ENCODE results near the gene FBN1.

The FBN1 gene

DNA sequence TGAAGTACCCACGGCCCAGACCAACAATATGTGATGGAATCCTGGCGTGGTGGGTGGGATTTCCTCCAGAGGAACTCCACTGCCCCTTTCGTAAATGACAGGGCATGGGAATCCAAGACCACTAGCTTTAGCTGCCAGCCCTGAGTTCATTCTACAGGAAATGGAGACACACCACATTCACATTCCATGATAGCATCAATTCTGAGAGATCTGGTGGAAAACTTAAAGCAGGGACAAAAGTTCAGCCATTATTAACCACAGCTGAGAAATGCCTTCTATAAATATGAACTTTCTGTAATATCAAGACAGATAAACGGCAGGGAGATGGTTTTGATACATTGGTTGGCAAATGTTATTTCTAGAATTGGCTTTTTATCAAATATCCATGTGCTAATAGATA, 98.2 kb downstream of the FBN1 start:
- no peak for DNase-seq

GRCh38 chr15:48546296-48546695, 99.2 kb downstream of the FBN1 start:
- DNase-seq, result no peak

- DNase-seq, result no peak
Observed at GRCh38 chr15:48544778-48545177, 100.7 kb downstream of the FBN1 start.

- DNase-seq, result no peak
Observed at GRCh38 chr15:48541341-48542278, 103.9 kb downstream of the FBN1 start.

DNA sequence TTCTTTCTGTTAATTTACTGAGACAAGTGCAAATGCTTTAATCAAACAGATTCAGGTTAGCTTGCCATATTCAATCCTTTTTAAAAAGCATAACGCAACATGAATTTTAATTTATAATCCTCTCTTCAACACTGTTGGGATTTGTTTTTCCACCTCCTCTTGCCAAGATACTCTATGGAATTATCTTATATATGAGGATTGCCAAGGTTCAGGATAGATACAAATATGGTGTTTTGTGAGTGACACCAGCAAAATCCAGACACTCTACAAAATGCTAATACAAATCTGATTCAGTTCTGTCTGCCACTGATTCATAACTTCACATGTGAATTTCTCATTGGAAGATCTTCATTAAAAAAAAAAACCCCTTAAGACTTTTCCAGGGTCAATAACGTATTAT, 104.8 kb downstream of the FBN1 start:
- no peak for DNase-seq

- DNase-seq, result no peak
Observed at GRCh38 chr15:48538941-48539340, 106.6 kb downstream of the FBN1 start.

- no peak for DNase-seq
Observed at GRCh38 chr15:48537271-48538113, 108.0 kb downstream of the FBN1 start.

DNA sequence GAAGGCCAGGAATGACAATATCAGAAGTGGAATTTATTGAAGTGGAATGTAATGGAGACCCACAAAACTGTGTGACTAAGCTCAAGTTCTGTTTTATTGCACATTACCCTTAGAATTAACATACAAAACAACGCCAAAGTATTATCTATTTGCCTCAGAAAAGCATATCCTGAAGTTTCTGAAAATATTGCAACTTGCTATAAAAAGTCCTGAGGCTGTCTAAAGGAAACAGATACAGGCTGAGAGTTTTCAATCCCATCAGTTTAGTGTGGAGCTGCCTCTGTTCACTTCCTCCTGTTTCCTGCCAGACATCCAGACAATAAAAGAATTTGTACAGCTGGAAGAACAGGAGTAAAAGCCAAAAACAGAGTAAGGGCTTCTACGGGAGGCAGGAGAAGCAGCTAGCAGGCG, 108.8 kb downstream of the FBN1 start:
- DNase-seq, result no peak

- DNase-seq, result no peak
Observed at GRCh38 chr15:48533982-48534381, 111.5 kb downstream of the FBN1 start.

DNA sequence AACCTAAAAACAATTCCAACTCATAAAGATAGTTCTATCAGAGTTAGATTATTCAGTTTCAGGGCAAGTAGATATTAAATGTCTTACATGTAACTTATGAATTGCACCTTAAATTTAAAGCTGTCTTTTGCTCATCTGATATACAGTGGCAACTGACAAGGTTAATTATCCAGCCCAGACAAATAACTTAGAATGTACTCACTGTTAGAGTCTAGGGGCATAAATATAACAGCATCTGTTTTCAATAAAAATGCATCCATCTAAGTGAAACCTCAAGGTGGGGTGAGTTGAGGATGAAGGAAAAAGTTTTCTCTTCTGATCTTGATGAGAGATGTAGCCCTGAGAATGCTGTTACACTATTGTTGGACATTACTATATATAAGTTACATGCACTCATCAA, 112.6 kb downstream of the FBN1 start:
- no peak for DNase-seq

- DNase-seq, result no peak
Observed at GRCh38 chr15:48530528-48530927, 115.0 kb downstream of the FBN1 start.

DNA sequence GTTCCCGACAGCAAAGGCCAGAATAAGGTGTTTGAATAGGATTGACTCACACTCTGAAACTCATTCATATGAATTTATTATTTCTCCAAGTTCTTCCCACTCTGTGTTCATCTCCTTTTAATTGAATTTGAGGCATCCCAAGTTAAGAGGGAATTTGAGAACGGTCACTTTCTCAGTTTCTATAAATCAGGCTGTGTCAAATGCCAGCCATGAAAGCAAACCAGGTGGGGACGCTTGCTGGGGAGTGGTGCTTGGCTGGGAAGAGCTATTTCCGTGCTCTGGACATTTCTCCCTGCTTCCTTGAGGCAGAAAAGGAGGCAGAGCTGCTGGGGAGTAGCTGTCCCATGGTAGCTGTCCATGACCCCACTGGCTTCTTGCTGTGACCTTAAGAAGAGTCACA, 116.6 kb downstream of the FBN1 start:
- no peak for DNase-seq

DNA sequence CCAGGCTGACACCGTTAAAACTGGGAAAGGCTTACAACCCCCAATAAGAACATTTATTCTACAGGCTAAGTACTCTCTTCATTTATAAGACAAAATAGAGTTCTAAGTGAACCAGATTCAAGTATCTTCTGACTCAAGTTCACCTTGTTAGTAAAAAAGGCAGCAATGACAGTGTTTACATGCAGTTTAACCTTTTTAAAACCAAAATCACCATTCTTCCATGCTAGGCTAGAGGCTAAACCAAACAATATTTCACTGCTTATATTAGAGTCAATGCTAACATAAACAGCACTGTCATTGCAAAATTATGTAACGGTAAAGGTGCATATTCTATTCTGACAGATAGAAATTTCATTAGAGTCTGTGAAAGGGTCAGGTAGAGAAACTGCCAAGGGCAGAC, 118.0 kb downstream of the FBN1 start:
- DNase-seq, result no peak

GRCh38 chr15:48522911-48523310, 122.6 kb downstream of the FBN1 start:
- DNase-seq, result no peak

GRCh38 chr15:48522123-48522522, 123.4 kb downstream of the FBN1 start:
- DNase-seq, result no peak

GRCh38 chr15:48520376-48521155, 124.9 kb downstream of the FBN1 start:
- no peak for DNase-seq

- no peak for DNase-seq
Observed at GRCh38 chr15:48516121-48516520, 129.4 kb downstream of the FBN1 start.

DNA sequence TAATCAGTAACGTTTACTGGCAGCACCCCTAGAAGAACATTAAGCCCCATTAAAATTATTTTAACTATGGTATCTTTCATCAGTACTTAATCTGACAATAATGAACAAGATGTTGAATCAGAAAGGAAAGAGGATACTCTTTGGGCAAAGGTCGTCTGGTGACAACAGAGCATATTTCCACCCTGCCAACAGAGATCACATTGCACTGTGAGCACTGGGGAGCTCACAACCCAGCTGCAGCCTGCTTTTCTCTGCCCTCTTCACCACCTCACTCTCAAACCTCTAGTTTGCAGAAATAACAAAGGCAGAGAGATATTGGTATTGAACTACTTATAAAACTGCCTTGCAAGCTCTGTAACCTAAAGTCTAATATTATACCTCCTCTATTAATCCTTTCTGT, 130.0 kb downstream of the FBN1 start:
- DNase-seq, result no peak

GRCh38 chr15:48514103-48514816, 131.2 kb downstream of the FBN1 start:
- DNase-seq, result no peak

GRCh38 chr15:48510976-48511375, 134.5 kb downstream of the FBN1 start:
- no peak for DNase-seq

GRCh38 chr15:48507416-48508065, 138.0 kb downstream of the FBN1 start:
- peak; percentile 23 to 54 for DNase-seq

DNA sequence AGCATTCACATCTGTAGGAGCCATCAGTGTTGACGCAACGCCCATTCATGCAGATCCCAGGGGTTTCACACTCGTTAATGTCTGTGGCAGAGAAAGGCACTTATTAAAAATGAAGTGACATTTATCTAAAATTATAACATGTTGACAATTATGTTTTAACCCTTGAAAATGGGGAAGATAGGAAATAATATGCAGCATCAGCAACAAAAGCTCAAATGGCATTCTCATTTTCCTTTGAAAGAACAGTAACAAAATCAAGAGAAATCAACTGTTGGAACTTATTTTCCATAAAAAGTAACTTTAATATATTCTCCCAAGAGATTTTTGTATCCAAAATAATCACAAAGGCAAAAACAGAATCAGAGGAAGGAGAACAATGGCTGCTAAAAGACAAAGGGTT, 140.4 kb downstream of the FBN1 start:
- no peak for DNase-seq
